Measurements from ENCODE around the gene GARRE1.

- TF ChIP-seq POLR2A (IDR thresholded peaks at IDR 0.05) (no peak), CTCF (IDR thresholded peaks at IDR 0.05) (no peak)
These were observed 44.7 kb downstream of the GARRE1 start for GRCh38 chr19:34298891-34299520.

Measured in esophagus squamous epithelium (tissue), 4 donors.